GM19099 (cell line): ENCODE measurements around the gene DNAH10.

Source experiments
- POLR2A ChIP-seq: IDR thresholded peaks from 3 replicates; pipeline ENCODE4 v1.6.1; 2011; ENCODE audit warnings: low read depth; ENCODE audit not compliant: insufficient read length; ENCODE audit errors: extremely low read depth

The DNAH10 gene

DNA sequence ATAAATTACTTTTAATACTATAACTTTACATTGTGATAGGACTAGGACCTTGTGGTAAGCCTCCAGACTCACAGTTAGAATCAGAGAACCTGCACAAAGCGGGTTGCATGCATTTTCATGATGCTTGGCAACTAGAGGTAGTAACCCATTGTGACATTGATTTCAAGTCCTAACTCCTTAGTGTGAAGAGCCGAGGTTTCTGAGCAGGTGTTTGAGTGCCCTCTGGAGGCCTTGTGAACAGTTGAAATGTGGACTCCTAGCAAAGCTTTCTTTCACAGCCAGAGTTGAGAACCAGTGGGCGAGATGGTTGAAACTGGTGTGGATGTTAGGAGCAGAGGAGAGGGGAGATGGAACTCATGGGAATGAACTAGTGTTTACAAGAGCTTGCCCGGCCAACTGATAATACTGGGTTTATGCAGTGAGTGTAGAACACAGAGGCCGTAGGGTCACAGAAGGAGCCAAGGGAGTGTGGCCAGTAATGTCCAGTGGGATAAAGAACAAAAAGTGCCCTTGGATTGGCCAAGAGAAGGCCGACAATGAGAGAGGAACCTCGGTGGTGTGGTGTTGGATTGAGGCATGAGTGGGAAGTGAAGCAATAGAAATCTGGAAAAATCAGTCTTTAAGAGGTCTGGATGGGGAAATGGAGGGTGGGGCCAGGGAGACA, 221.9 kb downstream of the DNAH10 start:
- no peak for TF ChIP-seq POLR2A

GRCh38 chr12:123984903-123985302, 222.8 kb downstream of the DNAH10 start:
- TF ChIP-seq POLR2A = no peak
